Measurements from ENCODE around the gene BTG2.

The BTG2 gene

DNA sequence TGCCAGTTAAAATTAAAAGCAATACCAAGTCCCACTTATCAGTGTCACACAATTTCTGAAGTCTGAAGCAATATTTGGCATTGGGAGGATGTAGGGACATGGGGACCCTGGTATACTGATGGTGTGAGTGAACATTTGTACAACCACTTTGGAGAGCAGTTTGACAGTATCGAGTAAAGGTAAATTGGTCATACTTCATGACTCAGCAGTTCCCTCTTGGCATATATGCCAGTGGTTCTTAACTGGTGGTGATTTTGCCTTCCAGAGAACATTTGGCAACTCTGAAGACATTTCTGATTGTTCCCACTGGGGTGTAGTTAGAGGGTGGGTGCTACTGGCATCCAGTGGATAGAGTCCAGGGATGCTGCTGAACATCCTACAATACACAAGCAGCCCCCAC is 25.9 kb downstream of the BTG2 start:
- Histone ChIP-seq H3K4me3 (ENCODE audit: insufficient read depth, low read length, poor library complexity, severe bottlenecking) (no peak overlapping the region), H3K9me3 (ENCODE audit: insufficient read depth, low read length) (no peaks in the 10 kb centered on the region), H3K27ac (ENCODE audit: low read depth, low read length) (no peak overlapping the region), H3K79me2 (ENCODE audit: insufficient read depth, low read length) (no peaks in the 10 kb centered on the region), H4K20me1 (ENCODE audit: low read depth, low read length) (no peaks in the 10 kb centered on the region), H3K9ac (ENCODE audit: low read length) (no peak overlapping the region), H3K36me3 (ENCODE audit: low read length) (no peaks in the 10 kb centered on the region), H3K9me2 (replicated peaks; ENCODE audit: insufficient read depth, low read length) (no peaks in the 10 kb centered on the region), H3K27me3 (ENCODE audit: low read length) (no peaks in the 10 kb centered on the region), H3F3A (ENCODE audit: insufficient read depth) (peaks cover 22% of the 10 kb centered on the region), H3K4me2 (ENCODE audit: low read depth, low read length, poor library complexity, severe bottlenecking) (no peak overlapping the region), H2AFZ (ENCODE audit: low read depth, low read length, severe bottlenecking) (no peak overlapping the region)
- TF ChIP-seq CTCF (IDR thresholded peaks at IDR 0.05; ENCODE audit: insufficient read depth, low read length, poor library complexity, severe bottlenecking) (no peak), EZH2phosphoT487 (conservative IDR thresholded peaks at IDR 0.05; ENCODE audit: low read length) (no peak)

DNA sequence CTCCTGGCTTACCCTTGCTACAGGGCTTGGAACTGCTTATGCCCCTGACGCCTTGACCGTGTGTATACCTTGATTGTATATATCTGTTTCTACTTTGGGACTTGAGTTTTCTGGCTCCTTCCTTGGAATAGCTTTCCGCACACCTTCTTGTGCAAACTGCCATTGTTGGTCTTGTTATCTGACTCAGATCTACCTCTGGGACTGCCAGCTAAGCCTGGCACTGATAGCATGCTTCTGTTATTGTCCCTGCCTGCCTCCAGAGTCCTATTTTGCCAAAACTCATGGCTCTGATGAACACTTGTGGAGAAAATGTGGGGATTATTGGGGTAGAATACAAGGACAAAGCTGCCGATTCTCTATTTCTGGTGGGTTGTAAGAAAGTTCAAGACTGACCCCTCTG is 30.2 kb downstream of the BTG2 start:
- Histone ChIP-seq H3K4me3 (ENCODE audit: insufficient read depth, low read length, poor library complexity, severe bottlenecking) (no peak overlapping the region), H3K9ac (ENCODE audit: low read length) (no peak overlapping the region), H3K36me3 (ENCODE audit: low read length) (no peaks in the 10 kb centered on the region), H3K79me2 (ENCODE audit: insufficient read depth, low read length) (no peaks in the 10 kb centered on the region), H2AFZ (ENCODE audit: low read depth, low read length, severe bottlenecking) (no peak overlapping the region), H3F3A (ENCODE audit: insufficient read depth) (no peaks in the 10 kb centered on the region), H3K9me3 (ENCODE audit: insufficient read depth, low read length) (no peaks in the 10 kb centered on the region), H3K9me2 (replicated peaks; ENCODE audit: insufficient read depth, low read length) (no peaks in the 10 kb centered on the region), H3K27me3 (ENCODE audit: low read length) (no peaks in the 10 kb centered on the region), H3K4me2 (ENCODE audit: low read depth, low read length, poor library complexity, severe bottlenecking) (no peak overlapping the region), H3K27ac (ENCODE audit: low read depth, low read length) (no peak overlapping the region), H4K20me1 (ENCODE audit: low read depth, low read length) (no peaks in the 10 kb centered on the region)
- TF ChIP-seq CTCF (IDR thresholded peaks at IDR 0.05; ENCODE audit: insufficient read depth, low read length, poor library complexity, severe bottlenecking) (no peak), EZH2phosphoT487 (conservative IDR thresholded peaks at IDR 0.05; ENCODE audit: low read length) (no peak)

GRCh38 chr1:203336097-203336496 is 30.8 kb downstream of the BTG2 start:
- Histone ChIP-seq H3K27me3 (ENCODE audit: low read length) (no peaks in the 10 kb centered on the region), H3K9me3 (ENCODE audit: insufficient read depth, low read length) (no peaks in the 10 kb centered on the region), H2AFZ (ENCODE audit: low read depth, low read length, severe bottlenecking) (no peak overlapping the region), H3K79me2 (ENCODE audit: insufficient read depth, low read length) (no peaks in the 10 kb centered on the region), H3K36me3 (ENCODE audit: low read length) (no peaks in the 10 kb centered on the region), H3K4me2 (ENCODE audit: low read depth, low read length, poor library complexity, severe bottlenecking) (no peak overlapping the region), H3F3A (ENCODE audit: insufficient read depth) (0 out of 2 replicates have a peak, but pooled peaks cover 3% of the 10 kb centered on the region), H3K27ac (ENCODE audit: low read depth, low read length) (no peak overlapping the region), H3K4me3 (ENCODE audit: insufficient read depth, low read length, poor library complexity, severe bottlenecking) (no peak overlapping the region), H3K9ac (ENCODE audit: low read length) (no peak overlapping the region), H4K20me1 (ENCODE audit: low read depth, low read length) (no peaks in the 10 kb centered on the region), H3K9me2 (replicated peaks; ENCODE audit: insufficient read depth, low read length) (no peaks in the 10 kb centered on the region)
- TF ChIP-seq CTCF (IDR thresholded peaks at IDR 0.05; ENCODE audit: insufficient read depth, low read length, poor library complexity, severe bottlenecking) (no peak), EZH2phosphoT487 (conservative IDR thresholded peaks at IDR 0.05; ENCODE audit: low read length) (no peak)
